H9 (cell line): Measurements from ENCODE around the gene TENM4. TPM values are rescaled to one million over a fixed set of nuclear protein-coding genes. Genes with fewer than 3 reads are reported as not detected.

Source experiments
- DNase-seq: peaks from one replicate; pipeline ENCODE4 v3.0.0-alpha.2; 2017
- H2AFZ ChIP-seq: one replicate; pipeline ENCODE4 v1.6.1; 2013; ENCODE audit warnings: mild to moderate bottlenecking, low read length, control low read depth, moderate library complexity
- H2AK5ac ChIP-seq: 2 replicates; pipeline ENCODE4 v1.6.1; 2013; ENCODE audit warnings: low read length, control low read depth, mixed read lengths; ENCODE audit not compliant: insufficient read length
- H2BK120ac ChIP-seq: one replicate; pipeline ENCODE4 v1.6.1; 2013; ENCODE audit warnings: low read depth, mild to moderate bottlenecking, low read length, control low read depth, inconsistent platforms; ENCODE audit not compliant: poor library complexity, severe bottlenecking
- H2BK12ac ChIP-seq: 2 replicates; pipeline ENCODE4 v1.6.1; 2013; ENCODE audit warnings: low read length, control low read depth, mixed read lengths, low read depth; ENCODE audit not compliant: insufficient read length
- H2BK15ac ChIP-seq: 2 replicates; pipeline ENCODE4 v1.6.1; 2013; ENCODE audit warnings: low read depth, low read length, control low read depth
- H2BK20ac ChIP-seq: one replicate; pipeline ENCODE4 v1.6.1; 2013; ENCODE audit warnings: low read depth, mild to moderate bottlenecking, low read length, control low read depth, inconsistent platforms; ENCODE audit not compliant: poor library complexity, severe bottlenecking
- H2BK5ac ChIP-seq: 2 replicates; pipeline ENCODE4 v1.6.1; 2013; ENCODE audit warnings: low read length, control low read depth, mixed read lengths; ENCODE audit not compliant: insufficient read length
- H3K14ac ChIP-seq: 2 replicates; pipeline ENCODE4 v1.6.1; 2013; ENCODE audit warnings: low read length, control low read depth; ENCODE audit not compliant: insufficient read depth
- H3K18ac ChIP-seq: 2 replicates; pipeline ENCODE4 v1.6.1; 2013; ENCODE audit warnings: low read depth, mild to moderate bottlenecking, mixed read lengths, low read length, control low read depth; ENCODE audit not compliant: insufficient read length
- H3K23ac ChIP-seq: 2 replicates; pipeline ENCODE4 v1.6.1; 2013; ENCODE audit warnings: low read length, control low read depth, mixed read lengths, low read depth; ENCODE audit not compliant: insufficient read length
- H3K23me2 ChIP-seq: 2 replicates; pipeline ENCODE4 v1.6.1; 2013; ENCODE audit warnings: low read depth, mild to moderate bottlenecking, mixed read lengths, low read length, control low read depth; ENCODE audit not compliant: insufficient read length, poor library complexity, severe bottlenecking
- H3K27ac ChIP-seq: 2 replicates; pipeline ENCODE4 v1.5.1; 2013; ENCODE audit warnings: low read length, control low read depth, mixed read lengths, low read depth; ENCODE audit not compliant: insufficient read length
- H3K27me3 ChIP-seq: 2 replicates; pipeline ENCODE4 v1.6.1; 2013; ENCODE audit warnings: low read length, control low read depth, inconsistent platforms; ENCODE audit not compliant: insufficient read depth
- H3K4ac ChIP-seq: 2 replicates; pipeline ENCODE4 v1.6.1; 2013; ENCODE audit warnings: low read depth, mild to moderate bottlenecking, control low read depth, inconsistent platforms, low read length, moderate library complexity
- H3K4me1 ChIP-seq: 2 replicates; pipeline ENCODE4 v1.6.1; 2013; ENCODE audit warnings: low read length, control low read depth, inconsistent platforms; ENCODE audit not compliant: insufficient read depth
- H3K4me2 ChIP-seq: 2 replicates; pipeline ENCODE4 v1.6.1; 2013; ENCODE audit warnings: low read length, control low read depth, mixed read lengths; ENCODE audit not compliant: insufficient read length, insufficient read depth
- H3K56ac ChIP-seq: 2 replicates; pipeline ENCODE4 v1.6.1; 2013; ENCODE audit warnings: low read depth, mild to moderate bottlenecking, mixed read lengths, low read length, control low read depth; ENCODE audit not compliant: insufficient read length
- H3K79me1 ChIP-seq: 2 replicates; pipeline ENCODE4 v1.6.1; 2013; ENCODE audit warnings: low read depth, mild to moderate bottlenecking, moderate library complexity, low read length, control low read depth, inconsistent platforms; ENCODE audit not compliant: insufficient read depth, poor library complexity, severe bottlenecking
- H3K79me2 ChIP-seq: 2 replicates; pipeline ENCODE4 v1.6.1; 2013; ENCODE audit warnings: low read length, control low read depth, inconsistent platforms; ENCODE audit not compliant: insufficient read depth
- H3K9ac ChIP-seq: 2 replicates; pipeline ENCODE4 v1.6.1; 2013; ENCODE audit warnings: low read length, control low read depth, mixed read lengths; ENCODE audit not compliant: insufficient read length; ENCODE audit errors: extremely low read depth
- H3K9me3 ChIP-seq: one replicate; pipeline ENCODE4 v1.6.1; 2013; ENCODE audit warnings: low read depth, low read length, inconsistent platforms; ENCODE audit not compliant: control insufficient read depth
- H3T11ph ChIP-seq: one replicate; pipeline ENCODE4 v1.6.1; 2013; ENCODE audit warnings: mild to moderate bottlenecking, low read length, control low read depth, inconsistent platforms
- H4K20me1 ChIP-seq: one replicate; pipeline ENCODE4 v1.6.1; 2013; ENCODE audit not compliant: control insufficient read depth, insufficient read length, insufficient read depth
- H4K5ac ChIP-seq: 2 replicates; pipeline ENCODE4 v1.6.1; 2013; ENCODE audit warnings: low read depth, mild to moderate bottlenecking, mixed read lengths, low read length, control low read depth; ENCODE audit not compliant: insufficient read length
- H4K8ac ChIP-seq: replicated peaks from 2 replicates; pipeline ENCODE4 v1.6.1; 2013; ENCODE audit warnings: low read length, control low read depth, mixed read lengths, low read depth; ENCODE audit not compliant: insufficient read length
- H4K91ac ChIP-seq: 2 replicates; pipeline ENCODE4 v1.6.1; 2013; ENCODE audit warnings: low read depth, mild to moderate bottlenecking, moderate library complexity, mixed read lengths, low read length, control low read depth; ENCODE audit not compliant: insufficient read length
- H3K27ac Mint-ChIP-seq, 3 experiments: 2 replicates in 2 of 3; 3 replicates in 1 of 3; pipeline ENCODE4 v1.8.0; 2020 to 2021; ENCODE audit warnings: mixed read lengths in 3 of 3, mild to moderate bottlenecking in 1 of 3, moderate library complexity in 1 of 3
- H3K27me3 Mint-ChIP-seq: 2 replicates; pipeline ENCODE4 v1.8.0; 2021; ENCODE audit warnings: low read depth, mild to moderate bottlenecking, moderate library complexity, mixed read lengths
- H3K36me3 Mint-ChIP-seq, 3 experiments: 2 replicates in 2 of 3; 3 replicates in 1 of 3; pipeline ENCODE4 v1.8.0; 2020 to 2021; ENCODE audit warnings: low read depth in 3 of 3, mixed read lengths in 3 of 3; ENCODE audit not compliant: insufficient read depth in 1 of 3
- H3K4me1 Mint-ChIP-seq, 2 experiments: 2 replicates each; pipeline ENCODE4 v1.8.0; 2020; ENCODE audit warnings: mixed read lengths in 2 of 2
- H3K4me3 Mint-ChIP-seq, 2 experiments: 2 replicates in 1 of 2; 3 replicates in 1 of 2; pipeline ENCODE4 v1.8.0; 2020 to 2021; ENCODE audit warnings: mild to moderate bottlenecking in 2 of 2, mixed read lengths in 2 of 2, moderate library complexity in 1 of 2
- H3K9me3 Mint-ChIP-seq, 2 experiments: 2 replicates in 1 of 2; 3 replicates in 1 of 2; pipeline ENCODE4 v1.8.0; 2020; ENCODE audit warnings: mild to moderate bottlenecking in 2 of 2, mixed read lengths in 2 of 2, moderate library complexity in 1 of 2
- WGBS: extraction: QIAGEN DNeasy Blood & Tissue Kit; methylation state at CpG from one replicate; pipeline ENCODE4 v1.1.7; 2013; ENCODE audit warnings: missing lambda C conversion rate, low lambda C conversion rate, mixed read lengths; ENCODE audit not compliant: insufficient read length; ENCODE audit errors: extremely low coverage; 5-methylcytosine and 5-hydroxymethylcytosine counted together
- total RNA-seq: library from RNA; stranded (reverse); gene quantifications from 2 replicates; pipeline ENCODE4 v1.2.1, GENCODE V29; 2021
- TF ChIP-seq, protein P1 (sequence below): fragments of 200-600 bp; sonication (generic); conservative IDR thresholded peaks from 3 replicates; pipeline ENCODE4 v1.8.0; 2021; ENCODE audit warnings: antibody characterized with exemption, mild to moderate bottlenecking

The TENM4 gene
- total RNA-seq, 1 experiment from 2014 or later: 4.6 TPM

DNA sequence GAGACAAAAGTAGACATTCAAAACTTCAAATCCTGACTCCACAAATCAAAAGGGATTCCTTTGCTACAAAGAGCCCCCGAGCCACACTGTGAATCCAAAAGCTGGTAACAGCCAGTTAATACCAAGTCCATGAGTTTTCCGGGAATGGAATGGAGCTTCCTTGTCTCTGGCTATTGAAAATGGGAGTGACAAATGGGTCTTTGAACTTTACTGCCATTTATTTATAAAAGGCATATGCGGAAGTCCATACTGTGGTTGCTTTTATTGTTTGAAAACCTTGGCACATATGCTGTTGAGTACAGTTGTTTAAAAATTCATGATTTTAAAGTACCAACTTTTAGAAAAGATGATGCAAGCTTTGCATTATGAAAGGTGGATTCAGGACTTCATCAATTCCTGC lies 659.9 kb downstream of the TENM4 start:
- Histone ChIP-seq H3K4me2 (no peak overlapping the region), H3K56ac (no peak overlapping the region), H4K20me1 (no peaks in the 10 kb centered on the region), H2AFZ (no peak overlapping the region), H3K18ac (no peak overlapping the region), H3K9ac (no peak overlapping the region), H3K79me2 (no peaks in the 10 kb centered on the region), H3K4me1 (no peaks in the 10 kb centered on the region), H3K23me2 (no peaks in the 10 kb centered on the region), H2BK12ac (no peak overlapping the region), H3K14ac (no peak overlapping the region), H4K91ac (no peak overlapping the region), H2BK120ac (no peak overlapping the region), H4K5ac (no peak overlapping the region), H3K27ac (no peak overlapping the region), H3K27me3 (no peaks in the 10 kb centered on the region), H2BK15ac (no peak overlapping the region), H3K79me1 (no peaks in the 10 kb centered on the region), H2BK5ac (no peak overlapping the region), H3K23ac (no peak overlapping the region), H3K9me3 (no peaks in the 10 kb centered on the region), H3K4ac (no peak overlapping the region), H2BK20ac (no peak overlapping the region), H2AK5ac (no peak overlapping the region), H4K8ac (no peak overlapping the region), H3T11ph (no peak overlapping the region)
- no peaks in the 10 kb centered on the region for H3K27me3 Mint-ChIP-seq
- TF ChIP-seq, protein P1, sequence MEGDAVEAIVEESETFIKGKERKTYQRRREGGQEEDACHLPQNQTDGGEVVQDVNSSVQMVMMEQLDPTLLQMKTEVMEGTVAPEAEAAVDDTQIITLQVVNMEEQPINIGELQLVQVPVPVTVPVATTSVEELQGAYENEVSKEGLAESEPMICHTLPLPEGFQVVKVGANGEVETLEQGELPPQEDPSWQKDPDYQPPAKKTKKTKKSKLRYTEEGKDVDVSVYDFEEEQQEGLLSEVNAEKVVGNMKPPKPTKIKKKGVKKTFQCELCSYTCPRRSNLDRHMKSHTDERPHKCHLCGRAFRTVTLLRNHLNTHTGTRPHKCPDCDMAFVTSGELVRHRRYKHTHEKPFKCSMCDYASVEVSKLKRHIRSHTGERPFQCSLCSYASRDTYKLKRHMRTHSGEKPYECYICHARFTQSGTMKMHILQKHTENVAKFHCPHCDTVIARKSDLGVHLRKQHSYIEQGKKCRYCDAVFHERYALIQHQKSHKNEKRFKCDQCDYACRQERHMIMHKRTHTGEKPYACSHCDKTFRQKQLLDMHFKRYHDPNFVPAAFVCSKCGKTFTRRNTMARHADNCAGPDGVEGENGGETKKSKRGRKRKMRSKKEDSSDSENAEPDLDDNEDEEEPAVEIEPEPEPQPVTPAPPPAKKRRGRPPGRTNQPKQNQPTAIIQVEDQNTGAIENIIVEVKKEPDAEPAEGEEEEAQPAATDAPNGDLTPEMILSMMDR: no peak
- no peaks in the 10 kb centered on the region for H3K9me3 Mint-ChIP-seq
- no peaks in the 10 kb centered on the region for H3K36me3 Mint-ChIP-seq
- no peak overlapping the region for H3K27ac Mint-ChIP-seq
- H3K4me1 Mint-ChIP-seq: peaks cover 17 to 20% of the 10 kb centered on the region in 2 experiments
- DNase-seq: no peak
- H3K4me3 Mint-ChIP-seq: no peak overlapping the region
- WGBS: no CpG with 5 or more reads among the region's 3 CpGs
